ENCODE measurements around the gene NCAPD2.

NCAPD2 gene

GRCh38 chr12:6570264-6570887 is 76.5 kb downstream of the NCAPD2 start:
- H3K4me3 ChIP-seq (replicated peaks; ENCODE audit: insufficient read depth, low read length), result no peak overlapping the region
- DNase-seq (ENCODE audit: low read depth in 1 of 2, low spot score in 1 of 2), result peak in 1 of 2 experiments; percentile 63
- TF ChIP-seq CTCF (IDR thresholded peaks at IDR 0.05; ENCODE audit: insufficient read depth, low read length), result peak; percentile 78
- no peak for TF ChIP-seq GABPA (IDR thresholded peaks at IDR 0.05; ENCODE audit: low read depth)
- no peak for TF ChIP-seq POLR2AphosphoS5 (IDR thresholded peaks at IDR 0.05; ENCODE audit: low read depth)
- TF ChIP-seq SPI1 (IDR thresholded peaks at IDR 0.05; ENCODE audit: borderline replicate concordance, low read depth), result no peak
- no peak for TF ChIP-seq REST (IDR thresholded peaks at IDR 0.05; ENCODE audit: insufficient replicate concordance, low read depth)
- no peak overlapping the region for H3K27ac ChIP-seq (replicated peaks)
- no peaks in the 10 kb centered on the region for H3K27me3 ChIP-seq (ENCODE audit: insufficient read depth, poor library complexity, severe bottlenecking)

- no peak for DNase-seq (ENCODE audit: low read depth in 1 of 2, low spot score in 1 of 2)
- Histone ChIP-seq H3K27me3 (ENCODE audit: insufficient read depth, poor library complexity, severe bottlenecking) (no peaks in the 10 kb centered on the region), H3K4me3 (replicated peaks; ENCODE audit: insufficient read depth, low read length) (no peak overlapping the region), H3K27ac (replicated peaks) (no peak overlapping the region)
- TF ChIP-seq REST (IDR thresholded peaks at IDR 0.05; ENCODE audit: insufficient replicate concordance, low read depth), result no peak
- no peak for TF ChIP-seq GABPA (IDR thresholded peaks at IDR 0.05; ENCODE audit: low read depth)
- no peak for TF ChIP-seq CTCF (IDR thresholded peaks at IDR 0.05; ENCODE audit: insufficient read depth, low read length)
- no peak for TF ChIP-seq SPI1 (IDR thresholded peaks at IDR 0.05; ENCODE audit: borderline replicate concordance, low read depth)
- TF ChIP-seq POLR2AphosphoS5 (IDR thresholded peaks at IDR 0.05; ENCODE audit: low read depth), result no peak
Observed at GRCh38 chr12:6573001-6573400, 79.1 kb downstream of the NCAPD2 start.

DNA sequence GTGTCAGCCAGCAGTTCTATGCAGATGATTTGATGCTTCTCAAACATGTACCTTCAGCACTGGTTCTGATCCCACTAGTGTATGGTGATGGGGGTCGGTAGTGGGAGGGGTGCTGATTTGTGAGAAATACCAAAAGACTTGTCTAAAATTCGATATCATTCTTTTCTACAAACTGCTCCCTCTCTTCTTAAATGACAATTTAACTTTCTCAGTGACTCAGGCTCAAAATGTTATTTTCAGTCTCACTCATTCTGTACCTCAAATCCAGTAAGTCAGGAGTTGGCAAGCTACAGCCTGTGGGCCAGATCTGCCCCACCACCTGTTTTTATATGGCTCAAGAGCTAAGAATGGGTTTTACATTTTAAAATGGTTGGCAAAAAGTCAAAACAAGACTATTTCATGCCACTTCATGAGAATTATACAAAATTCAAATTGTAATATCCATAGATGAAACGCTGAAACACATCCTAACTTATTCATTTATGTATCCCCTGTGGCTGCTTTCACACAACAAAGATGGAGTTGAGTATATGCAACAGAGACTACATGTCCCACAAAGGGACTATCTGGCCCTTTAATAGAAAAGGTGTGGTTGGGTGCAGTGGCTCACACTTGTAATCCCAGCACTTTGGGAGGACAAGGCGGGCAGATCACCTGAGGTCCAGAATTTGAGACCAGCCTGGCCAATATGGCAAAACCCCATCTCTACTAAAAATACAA is 80.8 kb downstream of the NCAPD2 start:
- no peak for DNase-seq (ENCODE audit: low read depth in 1 of 2, low spot score in 1 of 2)
- Histone ChIP-seq H3K4me3 (replicated peaks; ENCODE audit: insufficient read depth, low read length) (no peak overlapping the region), H3K27me3 (ENCODE audit: insufficient read depth, poor library complexity, severe bottlenecking) (no peaks in the 10 kb centered on the region), H3K27ac (replicated peaks) (no peak overlapping the region)
- no peak for TF ChIP-seq REST (IDR thresholded peaks at IDR 0.05; ENCODE audit: insufficient replicate concordance, low read depth)
- no peak for TF ChIP-seq SPI1 (IDR thresholded peaks at IDR 0.05; ENCODE audit: borderline replicate concordance, low read depth)
- no peak for TF ChIP-seq CTCF (IDR thresholded peaks at IDR 0.05; ENCODE audit: insufficient read depth, low read length)
- TF ChIP-seq POLR2AphosphoS5 (IDR thresholded peaks at IDR 0.05; ENCODE audit: low read depth), result no peak
- no peak for TF ChIP-seq GABPA (IDR thresholded peaks at IDR 0.05; ENCODE audit: low read depth)

Measured in HL-60 (cell line).